OCI-LY7 (cell line): ENCODE results near the gene SAMD8.

Source experiments
- CTCF ChIP-seq: fragments of 200-600 bp; sonication (generic); conservative IDR thresholded peaks from 2 replicates; pipeline ENCODE4 v1.5.1; 2014; ENCODE audit warnings: mild to moderate bottlenecking, antibody characterized with exemption, low read length, moderate library complexity, mixed read lengths
- EZH2phosphoT487 ChIP-seq: fragments of 200-600 bp; sonication (generic); IDR thresholded peaks from 2 replicates; pipeline ENCODE4 v1.6.1; 2018; ENCODE audit warnings: low read depth, borderline replicate concordance, mild to moderate bottlenecking, mixed run types, antibody characterized with exemption, low read length, moderate library complexity, mixed read lengths

- TF ChIP-seq CTCF (no peak), EZH2phosphoT487 (no peak)
Measured at GRCh38 chr10:75226656-75227055, 115.2 kb downstream of the SAMD8 start.
